Neuronal stem cell (in vitro differentiated cells): ENCODE data around the gene CXCR4.

Source experiments
- DNase-seq: peaks from one replicate; pipeline ENCODE4 v3.0.0-alpha.2; 2013; ENCODE audit warnings: low spot score
- H2AFZ ChIP-seq: one replicate; pipeline ENCODE4 v1.6.1; 2013; ENCODE audit warnings: mild to moderate bottlenecking, low read length, inconsistent platforms
- H2AK5ac ChIP-seq: 2 replicates; pipeline ENCODE4 v1.6.1; 2013; ENCODE audit warnings: low read depth, mild to moderate bottlenecking, inconsistent platforms, low read length, moderate library complexity, mixed read lengths
- H2BK120ac ChIP-seq: 2 replicates; pipeline ENCODE4 v1.6.1; 2013; ENCODE audit warnings: low read depth, mild to moderate bottlenecking, inconsistent platforms, low read length, moderate library complexity, mixed read lengths
- H2BK12ac ChIP-seq: one replicate; pipeline ENCODE4 v1.6.1; 2013; ENCODE audit warnings: low read length, inconsistent platforms
- H2BK15ac ChIP-seq: 2 replicates; pipeline ENCODE4 v1.6.1; 2013; ENCODE audit warnings: mild to moderate bottlenecking, low read length, inconsistent platforms, mixed read lengths
- H2BK5ac ChIP-seq: one replicate; pipeline ENCODE4 v1.6.1; 2013; ENCODE audit warnings: inconsistent platforms, mild to moderate bottlenecking, low read length, moderate library complexity
- H3K14ac ChIP-seq: one replicate; pipeline ENCODE4 v1.6.1; 2013; ENCODE audit warnings: low read length, inconsistent platforms
- H3K18ac ChIP-seq: 2 replicates; pipeline ENCODE4 v1.6.1; 2013; ENCODE audit warnings: low read length, inconsistent platforms
- H3K23ac ChIP-seq: 2 replicates; pipeline ENCODE4 v1.6.1; 2013; ENCODE audit warnings: low read depth, mild to moderate bottlenecking, mixed read lengths, low read length, inconsistent platforms; ENCODE audit not compliant: poor library complexity
- H3K27ac ChIP-seq: replicated peaks from 3 replicates; pipeline ENCODE4 v1.5.1; 2013; ENCODE audit warnings: low read length, inconsistent platforms
- H3K27me3 ChIP-seq, 3 experiments: 2 replicates each; pipeline ENCODE4 v1.6.1; 2013; ENCODE audit warnings: low read length in 3 of 3, mild to moderate bottlenecking in 2 of 3, inconsistent platforms in 1 of 3, low read depth in 1 of 3, mixed read lengths in 1 of 3, moderate library complexity in 1 of 3; ENCODE audit not compliant: control insufficient read depth in 3 of 3, insufficient read depth in 3 of 3
- H3K36me3 ChIP-seq, 2 donors: replicated peaks in 1 of 2; 2 replicates each; pipeline ENCODE4 v1.6.1; 2013; ENCODE audit warnings: low read length in 2 of 2; ENCODE audit not compliant: control insufficient read depth in 2 of 2, insufficient read depth in 2 of 2
- H3K4ac ChIP-seq: 2 replicates; pipeline ENCODE4 v1.6.1; 2013; ENCODE audit warnings: inconsistent platforms, mild to moderate bottlenecking, low read length, moderate library complexity
- H3K4me1 ChIP-seq, 2 donors: 1 replicate in 1 of 2; 2 replicates in 1 of 2; pipeline ENCODE4 v1.6.1; 2013; ENCODE audit warnings: low read length in 2 of 2, low read depth in 1 of 2; ENCODE audit not compliant: control insufficient read depth in 2 of 2, insufficient read depth in 1 of 2
- H3K4me2 ChIP-seq: one replicate; pipeline ENCODE4 v1.6.1; 2013; ENCODE audit warnings: mild to moderate bottlenecking, low read length, inconsistent platforms; ENCODE audit not compliant: insufficient read depth, poor library complexity, severe bottlenecking
- H3K4me3 ChIP-seq, 2 donors: 2 replicates each; pipeline ENCODE4 v1.5.1; 2013; ENCODE audit warnings: low read length in 2 of 2, mild to moderate bottlenecking in 2 of 2, inconsistent platforms in 1 of 2, moderate library complexity in 1 of 2
- H3K79me1 ChIP-seq: one replicate; pipeline ENCODE4 v1.6.1; 2013; ENCODE audit warnings: low read depth, mild to moderate bottlenecking, inconsistent platforms, low read length, moderate library complexity
- H3K9ac ChIP-seq: one replicate; pipeline ENCODE4 v1.6.1; 2013; ENCODE audit warnings: mild to moderate bottlenecking, low read depth, low read length, inconsistent platforms; ENCODE audit not compliant: poor library complexity
- H3K9me3 ChIP-seq, 2 donors: replicated peaks in 1 of 2; 2 replicates each; pipeline versions ENCODE3 to v1.6.1; 2013; ENCODE audit warnings: low read length in 2 of 2, mild to moderate bottlenecking in 2 of 2, inconsistent platforms in 1 of 2, low read depth in 1 of 2, mixed read lengths in 1 of 2, moderate library complexity in 1 of 2; ENCODE audit not compliant: control insufficient read depth in 2 of 2, insufficient read depth in 1 of 2
- H4K8ac ChIP-seq: one replicate; pipeline ENCODE4 v1.6.1; 2013; ENCODE audit warnings: low read depth, mild to moderate bottlenecking, inconsistent platforms, low read length, moderate library complexity
- H4K91ac ChIP-seq: one replicate; pipeline ENCODE4 v1.6.1; 2013; ENCODE audit warnings: low read length, low read depth, mild to moderate bottlenecking, inconsistent platforms; ENCODE audit not compliant: poor library complexity
- WGBS, 2 donors: extraction: QIAGEN DNeasy Blood & Tissue Kit; methylation state at CpG; one replicate each; pipeline ENCODE4 v1.1.7; 2013; ENCODE audit warnings: missing lambda C conversion rate in 2 of 2, mixed read lengths in 1 of 2; ENCODE audit not compliant: insufficient read length in 2 of 2, insufficient replicate concordance in 1 of 2; ENCODE audit errors: extremely low coverage in 2 of 2; 5-methylcytosine and 5-hydroxymethylcytosine counted together

Gene CXCR4

GRCh38 chr2:136065384-136065783 lies 52.6 kb downstream of the CXCR4 start:
- no peak for DNase-seq
- Histone ChIP-seq H3K4me3 (no peak overlapping the region), H3K36me3 (no peaks in the 10 kb centered on the region), H3K27ac (no peak overlapping the region), H2AFZ (no peak overlapping the region), H2AK5ac (no peak overlapping the region), H3K4ac (no peak overlapping the region), H4K8ac (no peak overlapping the region), H2BK15ac (no peak overlapping the region), H2BK120ac (no peak overlapping the region), H2BK5ac (no peak overlapping the region), H2BK12ac (no peak overlapping the region), H3K23ac (no peak overlapping the region), H3K9ac (no peak overlapping the region), H3K18ac (no peak overlapping the region), H3K27me3 (no peaks in the 10 kb centered on the region), H3K4me2 (no peak overlapping the region), H3K4me1 (no peaks in the 10 kb centered on the region), H3K79me1 (no peaks in the 10 kb centered on the region), H3K9me3 (peaks cover 0 to 6% of the 10 kb centered on the region in 2 donors), H3K14ac (no peak overlapping the region), H4K91ac (no peak overlapping the region)
- no CpG with 5 or more reads among the region's 2 CpGs for WGBS, 2 donors
